Fibroblast of skin of left biceps (primary cell): ENCODE results near the gene MAPKAP1.
"Not testable (repeated sequence)": the region's sequence is repeated elsewhere in the genome, so short reads cannot be mapped to it uniquely, and the experiment has no call there.

ENCODE experiments used
- DNase-seq, 2 experiments: peaks; one replicate each; pipeline ENCODE4 v3.0.0-alpha.2; 2013; ENCODE audit warnings: low read depth in 2 of 2

MAPKAP1 gene

GRCh38 chr9:125608489-125609224, 98.4 kb downstream of the MAPKAP1 start:
- no peak for DNase-seq

DNA sequence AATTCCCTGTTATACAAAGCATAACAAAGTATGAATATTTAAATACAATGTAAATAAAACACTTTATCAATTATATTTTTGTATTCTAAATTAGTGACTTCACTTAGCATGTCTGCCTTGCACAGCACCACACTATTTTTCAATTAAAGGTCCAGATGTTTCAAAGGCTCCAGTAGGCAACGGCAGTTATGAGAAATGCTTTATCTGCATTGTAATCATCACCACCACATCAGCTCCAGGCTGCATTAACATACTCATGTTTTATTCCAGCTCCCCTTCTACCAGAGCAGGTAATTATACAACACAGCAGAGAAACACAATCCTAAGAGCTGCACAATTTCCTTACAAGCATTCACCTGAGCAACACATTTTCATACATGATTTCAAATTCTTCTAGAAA, 102.8 kb downstream of the MAPKAP1 start:
- no peak for DNase-seq

DNA sequence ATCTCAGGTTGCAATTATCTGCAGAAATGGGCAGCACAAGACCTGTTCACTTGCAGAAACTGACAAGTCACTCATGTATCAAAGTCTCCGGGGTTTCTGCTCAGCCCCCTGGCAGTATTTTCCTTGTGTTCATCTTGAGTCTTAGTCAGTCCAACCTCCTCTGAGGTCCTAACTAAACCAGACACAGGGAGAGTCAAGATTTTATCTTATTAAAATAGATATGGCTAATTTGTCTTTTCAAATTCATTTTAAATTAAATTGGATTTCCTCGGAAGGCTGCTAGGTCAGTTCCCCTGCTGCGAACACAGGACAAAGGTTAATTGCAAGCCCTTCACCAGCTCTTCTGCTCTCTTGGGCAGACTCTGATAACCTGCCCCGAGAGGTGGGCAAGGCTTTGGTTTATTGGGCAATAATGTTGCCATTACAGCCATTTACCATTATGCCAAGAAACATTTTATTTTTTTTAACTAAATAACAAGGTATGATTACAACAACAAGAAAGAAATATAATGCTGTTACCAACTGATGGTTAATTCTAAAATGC, 103.5 kb downstream of the MAPKAP1 start:
- no peak for DNase-seq

DNA sequence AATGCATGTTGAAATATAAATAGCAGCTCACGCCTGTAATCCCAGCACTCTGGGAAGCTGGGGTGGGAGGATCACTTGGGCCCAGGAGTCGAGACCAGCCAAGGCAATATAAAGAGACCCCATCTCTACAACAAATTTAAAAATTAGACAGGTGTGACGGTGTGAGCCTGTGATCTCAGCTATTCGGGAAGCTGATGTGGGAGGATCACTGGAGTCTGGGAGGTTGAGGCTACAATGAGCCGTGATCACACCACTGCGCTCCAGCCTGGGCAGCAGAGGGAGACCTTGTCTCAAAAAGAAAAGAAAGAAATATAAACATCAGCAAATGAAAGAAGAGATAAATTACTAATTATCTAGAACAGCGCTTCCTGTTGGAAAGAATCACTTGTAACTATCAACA, 105.0 kb downstream of the MAPKAP1 start:
- no peak for DNase-seq

DNA sequence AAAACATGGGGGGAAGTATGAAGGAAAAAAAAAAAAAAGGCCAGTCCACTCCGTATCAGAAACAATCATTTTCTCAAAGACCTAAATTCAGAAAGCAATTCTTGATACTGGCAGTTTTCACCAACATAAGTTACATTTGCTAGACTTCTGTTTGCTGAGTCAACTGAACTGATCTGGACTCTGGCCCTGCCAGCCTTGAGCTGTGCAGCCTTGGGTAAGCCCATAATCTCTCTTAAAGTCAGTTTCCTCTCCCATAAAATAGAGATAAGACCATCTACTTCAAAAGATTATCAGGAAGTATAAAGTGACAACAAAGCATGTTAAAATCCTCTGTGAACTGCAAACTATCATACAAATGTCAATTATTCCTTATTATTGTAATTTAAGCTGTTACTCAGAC, 106.8 kb downstream of the MAPKAP1 start:
- DNase-seq, result no peak

DNA sequence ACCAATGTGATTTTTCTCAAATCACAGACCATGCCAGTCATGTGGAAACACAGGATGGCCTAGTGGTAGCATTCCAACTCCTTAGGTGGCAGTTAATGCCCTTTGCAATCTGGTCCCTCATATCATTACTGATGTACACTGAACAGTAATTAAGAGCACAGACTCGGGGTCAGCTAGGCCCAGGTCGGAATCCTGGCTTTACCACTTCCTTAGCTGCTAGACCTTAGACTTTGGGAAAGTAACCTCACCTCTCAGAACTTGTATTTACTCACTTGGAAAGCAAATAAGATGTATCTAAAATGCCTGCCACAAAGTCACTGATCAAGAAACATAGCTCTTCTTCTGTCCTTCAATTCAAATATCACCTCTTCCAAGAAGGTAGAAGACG, 112.8 kb downstream of the MAPKAP1 start:
- DNase-seq, result no peak

GRCh38 chr9:125593581-125594222, 113.3 kb downstream of the MAPKAP1 start:
- DNase-seq, result no peak

GRCh38 chr9:125591888-125592287, 115.1 kb downstream of the MAPKAP1 start:
- DNase-seq, result no peak

DNA sequence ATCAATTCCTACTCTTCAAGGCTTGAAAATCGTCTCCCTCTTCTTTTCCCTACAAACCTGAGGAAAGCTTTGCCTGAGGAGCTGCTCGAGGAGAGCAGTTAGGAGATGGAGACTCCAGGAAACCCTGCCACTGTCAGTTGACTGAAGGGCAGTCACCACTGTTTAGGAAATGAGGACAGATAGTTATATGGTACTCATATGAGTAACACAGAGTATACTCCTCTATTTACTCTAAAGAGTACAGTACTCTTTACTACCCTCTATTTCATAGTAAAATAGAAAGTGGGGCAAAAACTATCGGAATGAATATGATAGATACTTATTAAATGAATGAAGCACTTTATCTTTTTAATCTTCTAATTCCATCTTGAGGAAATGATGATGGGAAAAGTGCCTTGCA, 115.8 kb downstream of the MAPKAP1 start:
- no peak for DNase-seq

GRCh38 chr9:125589287-125589686, 117.7 kb downstream of the MAPKAP1 start:
- DNase-seq, result no peak

DNA sequence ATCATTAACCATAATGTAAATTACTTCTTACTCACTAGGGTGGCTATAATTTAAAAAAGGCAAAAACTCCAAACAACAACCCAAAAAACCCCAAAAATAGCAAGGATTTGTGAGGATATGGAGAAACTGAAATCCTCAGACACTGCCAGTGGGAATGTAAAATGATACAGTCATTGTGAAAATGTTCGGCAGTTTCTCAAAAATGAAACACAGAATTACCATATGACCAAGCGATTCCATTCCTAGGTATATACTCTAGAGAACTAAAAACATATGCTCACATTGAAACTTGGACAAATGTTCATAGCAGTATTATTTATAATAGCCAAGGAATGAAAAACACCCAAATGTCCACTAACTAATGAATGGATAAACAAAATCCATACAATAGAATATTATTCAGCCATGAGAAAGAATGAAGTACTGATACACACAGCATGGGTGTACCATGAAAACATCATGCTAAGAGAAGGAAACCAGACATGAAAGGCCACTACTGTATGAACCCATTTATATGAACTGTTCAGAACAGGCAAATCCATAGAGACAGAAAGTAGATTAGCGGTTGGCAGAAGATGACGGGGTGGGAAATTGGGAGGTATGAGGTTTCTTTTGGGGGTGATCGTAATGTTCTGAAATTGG, 119.1 kb downstream of the MAPKAP1 start:
- no peak for DNase-seq

DNA sequence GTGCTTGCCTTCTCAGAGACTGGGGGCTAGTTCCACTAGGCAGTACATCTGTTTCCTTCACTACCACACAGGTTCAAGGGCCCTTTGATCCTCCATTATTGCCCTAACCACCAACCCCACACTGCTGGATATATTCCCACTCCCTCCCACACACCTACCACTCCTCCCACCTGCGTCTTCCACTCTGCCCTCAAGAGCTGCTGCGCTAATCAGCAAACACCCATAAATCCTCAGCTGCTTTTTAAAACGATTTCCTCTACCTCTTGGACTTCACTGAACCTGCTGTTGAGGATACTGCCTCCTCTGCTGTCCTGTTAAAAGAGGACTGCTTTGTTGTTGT, 120.9 kb downstream of the MAPKAP1 start:
- DNase-seq, result no peak

GRCh38 chr9:125585503-125586171, 121.4 kb downstream of the MAPKAP1 start:
- DNase-seq, result no peak

- no peak for DNase-seq
Measured at GRCh38 chr9:125580701-125581286, 126.2 kb downstream of the MAPKAP1 start.

DNA sequence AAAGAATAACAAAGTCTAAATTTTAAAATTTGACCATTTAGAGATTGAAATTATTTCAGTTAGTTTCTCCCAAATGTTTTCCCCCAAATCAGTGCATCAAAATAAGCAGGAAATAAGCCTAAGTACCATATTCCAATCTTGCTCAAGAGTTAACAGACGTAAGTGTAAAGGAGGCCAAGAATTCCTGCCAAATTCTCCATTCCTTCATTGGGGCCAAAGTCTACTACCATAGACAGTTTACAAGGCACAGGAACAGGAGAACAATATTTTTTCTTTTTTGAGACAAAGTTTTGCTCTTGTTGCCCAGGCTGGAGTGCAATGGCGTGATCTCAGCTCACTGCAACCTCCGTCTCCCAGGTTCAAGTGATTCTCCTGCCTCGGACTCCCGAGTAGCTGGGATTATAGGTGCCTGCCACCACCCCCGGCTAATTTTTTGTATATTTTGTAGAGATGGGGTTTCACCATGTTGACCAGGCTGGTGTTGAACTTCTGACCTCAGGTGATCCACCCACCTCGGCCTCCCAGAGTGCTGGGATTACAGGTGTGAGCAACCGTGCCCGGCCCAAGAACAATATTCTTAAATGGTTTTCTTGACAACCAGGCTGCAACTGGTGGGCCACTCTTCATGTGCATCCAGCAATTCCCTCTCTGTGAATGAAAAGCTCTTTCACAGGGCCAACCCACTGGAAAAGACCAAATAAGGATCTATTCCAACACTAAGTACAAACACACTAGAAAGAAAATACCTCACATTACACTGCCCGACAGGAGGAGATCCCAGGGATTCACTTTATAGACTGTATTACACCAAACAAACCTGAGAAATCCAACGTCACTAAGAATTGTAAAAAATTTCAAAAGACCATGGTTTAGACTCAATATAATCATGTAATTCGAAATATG, 127.7 kb downstream of the MAPKAP1 start:
- no peak for DNase-seq

DNA sequence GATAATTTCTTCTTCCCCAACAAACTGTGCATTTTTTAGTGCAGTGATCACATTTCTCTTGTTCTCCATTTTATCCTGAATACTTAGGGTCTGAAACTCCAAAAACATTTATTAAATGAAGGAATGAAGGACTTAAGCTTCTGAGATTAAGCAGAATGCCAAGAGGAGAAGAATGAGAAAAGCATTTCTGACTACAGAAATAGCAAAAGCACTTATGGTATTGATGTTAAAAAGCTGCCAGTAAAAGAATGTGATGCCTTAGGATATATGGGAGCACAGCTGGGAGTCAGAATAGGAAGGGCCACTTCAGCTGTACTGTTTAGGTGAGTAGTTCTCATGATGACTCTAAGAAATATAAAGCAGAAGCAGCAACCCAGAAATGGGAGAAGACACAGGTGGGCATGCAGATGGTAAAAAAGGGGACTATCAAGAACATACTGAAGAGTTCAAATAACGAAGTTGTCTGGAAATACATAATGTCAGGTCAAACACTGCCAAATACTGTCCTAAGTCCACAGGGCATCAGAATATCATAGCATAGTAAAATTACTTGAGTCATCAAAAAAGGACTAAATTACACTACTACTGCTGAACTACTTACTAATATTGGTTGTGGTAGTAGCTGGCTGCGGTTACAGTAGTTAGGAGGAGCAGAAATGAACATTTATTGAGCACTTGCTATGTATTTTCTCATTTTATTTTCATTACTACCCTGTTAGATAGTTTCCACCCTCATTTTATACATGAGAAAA, 132.7 kb downstream of the MAPKAP1 start:
- DNase-seq, result no peak

DNA sequence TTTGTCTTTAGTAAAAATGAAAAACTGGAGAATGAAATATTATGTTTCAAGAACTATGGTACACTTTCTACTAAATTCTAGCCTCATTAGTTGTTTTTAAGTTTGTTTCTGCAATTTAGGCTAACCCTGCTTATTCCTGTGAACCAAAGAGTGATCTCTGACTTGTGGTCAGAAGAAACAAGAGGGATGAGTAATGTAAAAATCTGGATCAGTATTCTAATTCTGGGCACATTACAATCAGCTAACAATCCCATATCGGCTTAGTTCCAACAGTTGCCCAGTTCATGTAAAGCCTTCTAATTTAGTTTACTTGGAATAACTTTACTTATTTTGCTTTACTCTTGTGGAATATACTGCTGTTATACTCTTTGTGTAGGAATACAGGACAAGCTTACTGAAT, 134.5 kb downstream of the MAPKAP1 start:
- DNase-seq, result not testable (repeated sequence)

DNA sequence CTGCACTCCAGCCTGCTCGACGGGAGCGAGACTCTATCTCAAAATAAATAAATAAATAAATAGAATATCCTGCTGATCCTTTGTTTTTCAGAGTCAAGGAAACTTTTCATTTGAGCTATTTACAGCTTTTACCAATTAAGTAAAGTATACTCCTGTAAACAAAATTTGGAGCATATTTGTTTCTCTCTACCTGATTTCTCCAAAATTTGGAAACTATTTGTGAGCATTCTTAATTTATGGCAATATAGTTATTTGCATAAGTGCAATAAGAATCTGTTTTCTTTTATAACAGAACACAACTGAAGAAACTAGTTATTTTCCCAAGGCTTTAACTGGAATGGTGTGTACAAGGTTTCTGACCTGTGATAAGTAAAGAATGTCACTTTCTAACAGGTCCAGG, 135.2 kb downstream of the MAPKAP1 start:
- DNase-seq, result not testable (repeated sequence)

GRCh38 chr9:125570246-125570645, 136.8 kb downstream of the MAPKAP1 start:
- no peak for DNase-seq

- DNase-seq, result no peak
Measured at GRCh38 chr9:125568621-125569020, 138.4 kb downstream of the MAPKAP1 start.
